COLO668 (cell line): ENCODE measurements around the gene XAGE2.

Experiments used
- DNase-seq: peaks from one replicate; lab custom pipeline; 2025; ENCODE audit not compliant: unreplicated experiment; lab: John Stamatoyannopoulos, UW

XAGE2 gene

GRCh38 chrX:52424656-52425055, 55.8 kb downstream of the XAGE2 start:
- DNase-seq, result no peak
